Stimulated activated CD4-positive, alpha-beta T cell treated with anti-CD3 and anti-CD28 coated beads, Interleukin-12 subunit alpha, Interleukin-12 subunit beta, amount 100 ng/mL, for 4 hours (primary cell): ENCODE results near the gene KRTAP4-7.
"Not testable (repeated sequence)": the region's sequence is repeated elsewhere in the genome, so short reads cannot be mapped to it uniquely, and the experiment has no call there.

Source experiments
- DNase-seq: peaks from one replicate; pipeline ENCODE4 v3.0.0-alpha.2; 2020

Gene KRTAP4-7

GRCh38 chr17:41065829-41066624 lies 17.9 kb upstream of the KRTAP4-7 start, which contains the start of gene KRTAP2-4:
Gene KRTAP2-4, minus strand, starts transcription at chr17:41065879. Its CDS starts 34 bp downstream, at chr17:41065845.
- no peak for DNase-seq

- no peak for DNase-seq
Observed at GRCh38 chr17:41067281-41067680, 16.7 kb upstream of the KRTAP4-7 start.

GRCh38 chr17:41069031-41069430 lies 14.9 kb upstream of the KRTAP4-7 start:
- no peak for DNase-seq

GRCh38 chr17:41071606-41072360 lies 12.2 kb upstream of the KRTAP4-7 start:
- DNase-seq = no peak

DNA sequence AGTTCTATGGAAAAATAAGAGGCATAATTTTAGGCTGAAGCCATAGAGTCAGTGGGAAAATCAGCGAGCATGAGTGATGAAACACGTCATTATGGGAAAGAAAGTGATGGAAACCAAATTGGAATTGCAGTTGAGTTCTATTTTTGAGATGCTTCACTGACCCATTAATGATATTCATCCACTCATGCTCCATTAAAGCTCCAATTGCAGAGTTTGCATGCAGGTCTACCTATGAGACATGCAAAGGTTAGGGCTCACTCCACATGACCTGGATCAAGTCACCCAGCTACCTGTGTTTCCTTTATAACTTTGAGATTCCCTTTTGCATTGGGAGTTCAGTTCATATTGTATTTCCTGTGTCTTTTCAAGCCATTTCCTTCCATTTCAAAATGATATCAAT lies 10.3 kb upstream of the KRTAP4-7 start:
- DNase-seq = no peak

- DNase-seq = no peak
Observed at GRCh38 chr17:41076788-41077187, 7.2 kb upstream of the KRTAP4-7 start.

DNA sequence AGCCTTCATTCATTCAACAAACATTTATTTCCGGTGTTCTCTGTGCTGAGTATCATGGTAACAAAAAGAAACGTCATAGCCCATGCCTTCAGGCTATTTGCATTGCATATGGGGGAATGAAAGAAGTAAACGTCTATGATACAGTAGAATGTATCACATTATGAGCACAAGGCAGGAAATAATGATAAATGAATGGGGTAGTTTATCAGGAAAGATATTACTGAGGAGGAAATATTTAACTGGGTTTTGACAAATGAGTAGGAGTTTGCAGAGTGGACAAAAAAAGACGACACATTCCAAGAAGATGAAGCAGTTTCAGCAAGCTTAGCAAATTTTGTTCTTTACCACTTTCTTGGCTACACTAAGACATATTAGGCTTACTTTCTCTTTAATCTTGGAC lies 1.3 kb upstream of the KRTAP4-7 start:
- no peak for DNase-seq

- not testable (repeated sequence) for DNase-seq
Observed at GRCh38 chr17:41083427-41083826, 523 bp upstream of the KRTAP4-7 start.

DNA sequence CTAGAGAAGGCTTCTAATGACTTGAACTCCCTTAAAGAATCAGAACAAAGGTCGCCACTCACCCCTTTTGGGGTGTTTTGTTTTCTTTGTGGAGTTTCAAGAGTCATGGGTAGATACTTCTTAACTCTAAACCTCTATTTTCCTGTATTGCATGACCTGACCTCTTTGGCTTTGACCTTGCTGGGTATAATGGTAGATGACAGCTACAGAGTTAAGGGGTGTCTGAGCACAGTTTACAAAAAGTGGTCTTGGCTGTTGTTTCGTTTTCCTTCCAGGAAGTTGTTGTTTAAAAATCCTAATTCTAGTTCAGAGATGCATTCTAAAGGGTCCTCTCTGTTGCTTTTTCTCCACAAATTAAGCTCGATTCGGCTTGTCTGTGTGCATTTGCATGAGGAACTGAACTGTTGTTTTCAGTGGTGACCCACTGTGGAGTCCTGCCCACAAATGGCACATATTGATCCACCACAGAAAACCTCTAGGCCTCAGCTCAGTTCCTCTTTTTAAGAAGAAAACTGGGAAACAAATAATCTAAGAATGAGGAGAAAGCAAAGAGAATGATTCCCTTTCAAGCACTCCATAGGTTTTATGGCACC lies 4.9 kb downstream of the KRTAP4-7 start:
- DNase-seq = not testable (repeated sequence)

GRCh38 chr17:41096055-41096454 lies 12.1 kb downstream of the KRTAP4-7 start:
- DNase-seq = no peak

GRCh38 chr17:41098042-41098441 lies 14.1 kb downstream of the KRTAP4-7 start, which contains the start of gene KRTAP4-8:
Gene KRTAP4-8, minus strand, starts transcription at chr17:41098142. Its CDS starts 58 bp downstream, at chr17:41098084.
- DNase-seq = no peak

- DNase-seq = no peak
Observed at GRCh38 chr17:41098481-41098880, 14.5 kb downstream of the KRTAP4-7 start.

DNA sequence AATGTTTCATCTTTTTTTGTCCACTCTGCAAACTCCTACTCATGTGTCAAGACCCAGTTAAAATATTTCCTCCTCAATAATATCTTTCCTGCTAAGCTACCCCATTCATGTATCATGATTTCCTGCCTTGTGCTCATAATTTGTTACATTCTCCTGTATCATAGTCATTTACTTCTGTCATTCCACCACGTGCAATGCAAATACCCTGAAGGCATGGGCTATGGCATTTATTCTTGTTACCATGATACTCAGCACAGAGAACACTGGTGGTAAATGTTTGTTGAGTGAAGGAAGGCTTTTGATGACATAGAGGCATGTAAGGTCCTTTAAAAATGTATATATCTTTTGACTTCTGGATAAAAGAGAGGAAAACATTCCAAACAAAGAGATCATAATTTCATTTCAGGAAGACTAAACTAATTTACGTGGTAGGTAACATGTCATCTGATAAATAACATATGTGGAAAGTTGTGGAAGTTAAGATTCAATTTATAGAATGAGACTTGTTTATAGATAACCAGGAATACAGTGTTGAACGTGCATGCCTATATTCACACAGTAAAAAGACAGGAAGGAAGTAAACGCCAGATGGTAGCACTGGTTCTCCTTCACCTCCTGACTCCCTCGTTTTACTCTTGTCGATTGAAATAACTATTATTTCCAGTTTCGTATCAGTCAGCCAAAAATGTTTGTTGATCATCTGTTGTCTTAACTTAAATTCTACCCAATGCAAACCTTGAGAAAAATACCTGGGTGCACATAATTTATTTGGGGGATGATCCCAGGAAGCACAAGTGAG lies 15.9 kb downstream of the KRTAP4-7 start:
- not testable (repeated sequence) for DNase-seq

GRCh38 chr17:41101586-41102259 lies 17.8 kb downstream of the KRTAP4-7 start, which contains the start of gene KRTAP4-16:
Gene KRTAP4-16, minus strand, starts transcription at chr17:41102209. Its CDS starts 0 bp downstream, at chr17:41102209.
- DNase-seq = no peak

DNA sequence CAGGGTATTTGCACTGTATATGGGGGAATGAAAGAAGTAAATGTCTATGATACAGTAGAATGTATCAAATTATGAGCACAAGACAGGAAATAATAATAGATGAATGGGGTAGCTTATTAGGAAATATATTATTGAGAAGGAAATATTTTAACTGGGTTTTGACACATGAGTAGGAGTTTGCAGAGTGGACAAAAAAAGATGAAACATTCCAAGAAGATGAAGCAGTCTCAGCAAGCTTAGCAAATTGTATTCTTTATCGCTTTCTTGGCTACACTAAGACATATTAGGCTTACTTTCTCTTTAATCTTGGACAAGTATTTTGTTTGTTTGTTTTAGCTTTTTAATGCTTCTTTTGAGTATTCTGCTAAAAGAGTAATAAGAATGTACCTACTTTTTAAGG lies 19.9 kb downstream of the KRTAP4-7 start:
- DNase-seq = no peak

DNA sequence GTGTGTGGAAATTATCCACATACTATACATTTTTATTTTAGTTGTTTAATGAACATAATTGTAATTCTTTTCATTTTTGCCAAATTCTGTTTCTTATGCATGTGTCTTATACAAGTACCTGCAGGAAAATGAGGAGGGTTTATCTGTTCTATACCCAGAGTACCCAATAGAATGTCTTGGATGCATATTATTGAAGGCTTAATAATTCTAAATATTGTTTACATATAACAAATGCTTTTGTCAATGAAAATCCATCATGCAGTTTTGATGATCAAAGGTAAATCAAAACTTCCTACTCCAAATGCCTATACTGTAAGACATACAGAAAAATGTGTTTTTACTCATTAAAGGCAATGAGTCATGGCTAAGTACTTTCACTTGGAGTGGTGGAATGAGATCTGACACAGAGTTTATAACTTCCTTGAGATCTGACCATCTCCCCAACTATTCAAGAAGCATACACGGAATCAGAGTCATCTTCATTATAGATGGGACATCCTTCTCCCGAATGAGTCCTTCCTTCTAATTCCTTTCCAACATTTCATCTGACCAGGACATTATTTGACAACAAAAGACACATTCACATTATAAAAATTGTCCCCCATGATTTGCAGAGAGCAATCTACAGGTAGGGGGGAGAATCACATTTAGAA lies 20.6 kb downstream of the KRTAP4-7 start:
- not testable (repeated sequence) for DNase-seq

- not testable (repeated sequence) for DNase-seq
Observed at GRCh38 chr17:41105347-41105746, 21.4 kb downstream of the KRTAP4-7 start, which contains the start of gene KRTAP4-9. Gene KRTAP4-9, plus strand, starts transcription at chr17:41105389. Its CDS starts 0 bp downstream, at chr17:41105389.

DNA sequence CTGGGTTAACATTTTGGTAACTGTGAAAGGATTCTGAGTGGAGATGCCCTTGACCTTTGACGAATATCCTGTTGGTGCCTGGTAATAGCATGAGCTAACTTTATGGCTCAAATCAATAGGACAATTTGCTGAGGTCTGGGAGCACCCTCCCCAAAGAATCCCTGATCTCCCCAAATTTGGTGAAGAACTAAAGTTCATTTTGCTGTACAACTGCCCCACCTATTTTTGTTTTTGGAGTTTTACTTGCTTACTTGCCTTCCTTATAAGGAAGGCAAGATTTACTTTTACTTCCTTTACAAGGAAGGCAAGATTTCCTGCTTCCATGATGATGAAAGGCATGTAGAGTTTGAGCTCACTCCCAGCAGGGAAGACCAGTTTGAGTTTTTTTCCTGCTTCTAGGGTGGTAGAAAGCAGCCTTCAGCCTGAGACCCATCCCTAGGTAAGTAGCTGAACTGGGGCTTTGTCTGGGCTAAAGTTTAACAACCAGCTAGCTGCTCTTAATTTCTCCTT lies 24.0 kb downstream of the KRTAP4-7 start:
- no peak for DNase-seq

DNA sequence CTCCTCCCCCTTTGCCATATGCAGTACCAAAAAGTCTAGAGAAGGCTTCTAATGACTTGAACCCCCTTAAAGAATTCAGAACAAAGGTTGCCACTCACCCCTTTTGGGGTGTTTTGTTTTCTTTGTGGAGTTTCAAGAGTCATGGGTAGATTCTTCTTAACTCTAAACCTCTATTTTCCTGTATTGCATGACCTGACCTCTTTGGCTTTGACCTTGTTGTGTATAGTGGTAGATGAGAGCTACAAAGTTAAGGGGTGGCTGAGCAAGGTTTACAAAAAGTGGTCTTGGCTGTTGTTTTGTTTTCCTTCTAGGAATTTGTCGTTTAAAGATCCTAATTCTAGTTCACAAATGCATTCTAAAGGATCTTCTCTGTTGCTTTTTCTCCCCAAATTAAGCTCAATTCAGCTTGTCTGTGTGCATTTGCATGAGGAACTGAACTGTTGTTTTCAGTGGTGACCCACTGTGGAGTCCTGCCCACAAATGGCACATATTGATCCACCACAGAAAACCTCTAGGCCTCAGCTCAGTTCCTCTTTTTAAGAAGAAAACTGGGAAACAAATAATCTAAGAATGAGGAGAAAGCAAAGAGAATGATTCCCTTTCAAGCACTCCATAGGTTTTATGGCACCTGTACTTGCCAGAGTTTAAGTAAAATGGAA lies 24.9 kb downstream of the KRTAP4-7 start:
- DNase-seq = not testable (repeated sequence)

- no peak for DNase-seq
Observed at GRCh38 chr17:41111151-41111885, 27.4 kb downstream of the KRTAP4-7 start.
